Natural killer cell (primary cell): ENCODE data around the gene CYP27B1. TPM values are rescaled to one million over a fixed set of nuclear protein-coding genes. Genes with fewer than 3 reads are reported as not detected.

Experiments
- ATAC-seq, 3 donors: fragments of 150-1000 bp in 2 of 3; fragments of 200-7000 bp in 1 of 3; cut with Tn5 transposase; 1 replicate in 1 of 3; 2 replicates in 2 of 3; pipeline ENCODE4 v1.10.0; 2021; ENCODE audit warnings: mild to moderate bottlenecking in 2 of 3, moderate library complexity in 2 of 3
- DNase-seq, 2 donors: peaks; one replicate each; pipeline versions ENCODE4 v3.0.0 to v3.0.0-alpha.2; 2013 to 2021; ENCODE audit warnings: mixed read lengths in 1 of 2
- H3K27ac ChIP-seq: one replicate; pipeline ENCODE4 v1.5.1; 2013; ENCODE audit warnings: mild to moderate bottlenecking, low read length
- H3K27me3 ChIP-seq: one replicate; pipeline ENCODE4 v1.6.1; 2013; ENCODE audit warnings: low read length; ENCODE audit not compliant: control insufficient read depth, insufficient read depth
- H3K36me3 ChIP-seq: one replicate; pipeline ENCODE4 v1.6.1; 2013; ENCODE audit warnings: low read length; ENCODE audit not compliant: control insufficient read depth, insufficient read depth
- H3K4me1 ChIP-seq: one replicate; pipeline ENCODE4 v1.6.1; 2013; ENCODE audit warnings: low read length; ENCODE audit not compliant: control insufficient read depth, insufficient read depth
- H3K4me3 ChIP-seq: one replicate; pipeline ENCODE4 v1.5.1; 2013; ENCODE audit warnings: low read length
- H3K9me3 ChIP-seq: one replicate; pipeline ENCODE4 v1.6.1; 2013; ENCODE audit warnings: low read length; ENCODE audit not compliant: control insufficient read depth, insufficient read depth
- H3K27ac Mint-ChIP-seq, 2 donors: one replicate each; pipeline ENCODE4 v1.8.0; 2022; ENCODE audit warnings: mild to moderate bottlenecking in 2 of 2, mixed read lengths in 2 of 2, moderate library complexity in 1 of 2
- H3K27me3 Mint-ChIP-seq, 2 donors: one replicate each; pipeline ENCODE4 v1.8.0; 2022; ENCODE audit warnings: low read depth in 2 of 2, mixed read lengths in 2 of 2
- H3K36me3 Mint-ChIP-seq: one replicate; pipeline ENCODE4 v1.8.0; 2022; ENCODE audit warnings: mixed read lengths
- H3K4me1 Mint-ChIP-seq, 2 donors: one replicate each; pipeline ENCODE4 v1.8.0; 2022; ENCODE audit warnings: mixed read lengths in 2 of 2
- H3K4me3 Mint-ChIP-seq: one replicate; pipeline ENCODE4 v1.8.0; 2022; ENCODE audit warnings: mild to moderate bottlenecking, moderate library complexity, mixed read lengths
- H3K9me3 Mint-ChIP-seq, 2 donors: one replicate each; pipeline ENCODE4 v1.8.0; 2022; ENCODE audit warnings: mixed read lengths in 2 of 2
- WGBS: methylation state at CpG from one replicate; pipeline ENCODE4 v1.1.7; 2013; ENCODE audit warnings: missing lambda C conversion rate; ENCODE audit not compliant: insufficient coverage; 5-methylcytosine and 5-hydroxymethylcytosine counted together
- intact Hi-C: fragments of 100-400 bp; cut with micrococcal nuclease; formaldehyde crosslinking; loops from one replicate; pipeline ENCODE4 v1.14.2; 2022
- total RNA-seq, 4 donors: library from RNA; stranded (reverse); fragments of 120-200 nt in 1 of 4; gene quantifications; one replicate each; pipeline versions ENCODE4 v1.2.3 to v1.2.4, GENCODE V29; 2013 to 2022
- TF ChIP-seq, protein P1 (sequence below): fragments of 200-600 bp; IDR thresholded peaks from one replicate; pipeline ENCODE4 v1.8.0; 2022; ENCODE audit warnings: antibody characterized with exemption

Gene CYP27B1
- total RNA-seq, 3 donors from 2014 or later (not counting 1 experiment from before 2014, with no cell fraction given), result 1.1 to 1.7 (median 1.6) TPM

DNA sequence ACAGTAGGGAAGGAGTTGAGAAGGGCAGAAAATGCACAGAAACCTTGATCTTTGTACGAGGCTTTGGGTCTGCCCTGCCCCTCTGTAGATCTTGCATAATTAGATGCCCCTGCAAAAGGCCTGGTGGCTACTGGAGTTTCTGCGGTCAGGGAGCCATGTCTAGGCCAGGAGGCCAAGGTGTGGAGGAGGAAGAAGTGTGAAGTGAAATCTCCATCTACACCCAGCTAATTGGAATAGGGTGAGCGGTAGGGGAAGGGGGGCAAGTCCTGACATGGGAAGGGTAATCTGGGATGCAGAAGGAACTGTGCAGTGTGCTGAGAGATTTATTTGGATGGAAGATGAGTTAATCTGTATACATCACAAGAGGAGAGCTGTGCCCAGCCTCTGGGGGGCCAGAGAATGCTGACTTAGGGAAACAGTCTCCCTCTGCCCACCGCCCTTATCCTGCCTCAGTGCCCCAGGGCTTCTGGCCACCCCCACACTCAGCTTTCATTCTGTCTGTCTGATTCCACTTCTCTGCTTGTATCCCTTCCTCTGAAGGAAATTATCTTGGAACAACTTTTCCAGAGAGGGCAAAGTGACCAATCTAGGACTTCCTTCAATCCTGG, 5.4 kb downstream of the CYP27B1 start:
- Mint-ChIP-seq H3K27ac (no peak overlapping the region), H3K36me3 (no peaks in the 10 kb centered on the region), H3K4me1 (peaks cover 32 to 40% of the 10 kb centered on the region in 2 donors), H3K27me3 (peaks cover 30 to 36% of the 10 kb centered on the region in 2 donors), H3K9me3 (no peaks in the 10 kb centered on the region), H3K4me3 (no peak overlapping the region)
- ATAC-seq (no peak), DNase-seq (no peak)
- intact Hi-C loops, result no loop called here
- Histone ChIP-seq H3K9me3 (no peaks in the 10 kb centered on the region), H3K36me3 (peaks cover 12% of the 10 kb centered on the region), H3K27ac (no peak overlapping the region), H3K4me3 (no peak overlapping the region), H3K27me3 (peaks cover 32% of the 10 kb centered on the region), H3K4me1 (peaks cover 29% of the 10 kb centered on the region)
- TF ChIP-seq, protein P1, sequence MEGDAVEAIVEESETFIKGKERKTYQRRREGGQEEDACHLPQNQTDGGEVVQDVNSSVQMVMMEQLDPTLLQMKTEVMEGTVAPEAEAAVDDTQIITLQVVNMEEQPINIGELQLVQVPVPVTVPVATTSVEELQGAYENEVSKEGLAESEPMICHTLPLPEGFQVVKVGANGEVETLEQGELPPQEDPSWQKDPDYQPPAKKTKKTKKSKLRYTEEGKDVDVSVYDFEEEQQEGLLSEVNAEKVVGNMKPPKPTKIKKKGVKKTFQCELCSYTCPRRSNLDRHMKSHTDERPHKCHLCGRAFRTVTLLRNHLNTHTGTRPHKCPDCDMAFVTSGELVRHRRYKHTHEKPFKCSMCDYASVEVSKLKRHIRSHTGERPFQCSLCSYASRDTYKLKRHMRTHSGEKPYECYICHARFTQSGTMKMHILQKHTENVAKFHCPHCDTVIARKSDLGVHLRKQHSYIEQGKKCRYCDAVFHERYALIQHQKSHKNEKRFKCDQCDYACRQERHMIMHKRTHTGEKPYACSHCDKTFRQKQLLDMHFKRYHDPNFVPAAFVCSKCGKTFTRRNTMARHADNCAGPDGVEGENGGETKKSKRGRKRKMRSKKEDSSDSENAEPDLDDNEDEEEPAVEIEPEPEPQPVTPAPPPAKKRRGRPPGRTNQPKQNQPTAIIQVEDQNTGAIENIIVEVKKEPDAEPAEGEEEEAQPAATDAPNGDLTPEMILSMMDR, result no peak
- 96% methylated on average over 4 of the region's 4 CpGs for WGBS

DNA sequence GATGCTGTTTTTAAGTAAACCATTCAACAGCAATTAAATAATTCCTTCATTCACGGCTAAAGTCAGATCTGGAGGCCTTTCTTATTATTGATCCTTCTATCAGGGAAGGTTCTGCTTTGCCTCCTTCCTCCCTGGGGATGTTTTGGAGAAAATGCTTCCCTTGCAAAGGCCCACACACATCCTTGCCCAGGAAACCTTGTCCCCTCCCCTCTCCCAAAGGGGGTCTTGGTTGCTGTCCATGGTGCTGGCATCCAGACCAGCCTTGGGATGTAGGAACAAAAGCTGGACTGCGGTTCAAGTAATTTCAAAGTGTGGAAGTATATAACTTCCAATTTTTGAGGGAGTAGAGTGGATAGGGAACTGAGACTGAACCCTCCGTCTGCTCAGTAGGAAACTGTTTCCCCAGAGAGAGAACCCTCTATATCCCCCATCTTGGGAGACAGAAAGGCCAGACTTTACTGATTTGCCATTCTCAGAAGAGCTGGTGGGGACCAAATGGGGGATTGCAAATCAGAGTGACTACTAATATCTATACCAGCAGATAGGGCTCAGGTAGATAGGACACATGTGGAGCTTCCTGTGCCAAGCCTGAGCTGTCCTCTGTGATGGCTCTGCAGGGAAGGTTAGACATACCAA, 6.4 kb downstream of the CYP27B1 start:
- no peak overlapping the region for H3K4me3 Mint-ChIP-seq
- no peaks in the 10 kb centered on the region for H3K9me3 ChIP-seq

DNA sequence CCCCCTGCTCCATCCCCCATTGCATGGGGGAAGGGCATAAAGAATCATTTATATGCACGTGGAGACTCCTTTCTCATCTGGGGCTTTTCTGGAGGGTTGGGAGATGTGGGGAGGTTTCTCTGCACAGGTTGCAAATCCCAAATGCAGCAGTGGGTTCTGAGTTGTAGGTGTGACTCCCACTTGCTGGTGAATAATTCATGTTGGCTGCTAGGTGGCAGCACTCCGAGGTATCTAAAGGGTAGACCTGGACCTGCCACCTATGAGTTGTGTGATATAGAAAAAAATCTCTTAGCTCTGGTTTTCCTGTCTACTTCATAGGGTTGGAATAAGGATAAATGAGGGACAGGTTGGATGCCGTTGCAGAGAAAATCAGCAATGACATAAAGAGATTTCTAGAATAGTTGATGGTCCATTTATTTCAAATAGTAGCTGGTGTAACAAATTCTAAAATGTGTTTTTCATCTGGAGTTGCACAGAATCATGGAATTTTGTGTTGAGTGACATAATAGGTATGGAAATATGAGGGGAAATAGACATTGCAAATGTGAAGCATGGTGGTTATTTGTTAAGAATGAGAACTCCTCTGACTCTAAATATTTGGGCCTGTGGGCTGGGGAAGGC, 7.4 kb downstream of the CYP27B1 start:
- peak in 1 of 3 donors; percentile 34 for ATAC-seq
- intact Hi-C loops, result no loop called here
- Mint-ChIP-seq H3K4me3 (no peak overlapping the region), H3K9me3 (no peaks in the 10 kb centered on the region), H3K27me3 (peaks cover 15 to 21% of the 10 kb centered on the region in 2 donors), H3K4me1 (peaks cover 22 to 34% of the 10 kb centered on the region in 2 donors), H3K27ac (no peak overlapping the region), H3K36me3 (no peaks in the 10 kb centered on the region)
- peaks cover 12% of the 10 kb centered on the region for H3K27me3 ChIP-seq
- no peaks in the 10 kb centered on the region for H3K9me3 ChIP-seq
- peaks cover 19% of the 10 kb centered on the region for H3K4me1 ChIP-seq
- WGBS, result 45% methylated on average over 3 of the region's 3 CpGs
- DNase-seq, result peak in 1 of 2 donors; percentile 75
- peaks cover 12% of the 10 kb centered on the region for H3K36me3 ChIP-seq
- TF ChIP-seq, protein P1, result peak; percentile 39
- H3K27ac ChIP-seq, result no peak overlapping the region
- no peak overlapping the region for H3K4me3 ChIP-seq

More for the DNA sequence above, 6.4 kb downstream of the CYP27B1 start:
- H3K36me3 Mint-ChIP-seq, result no peaks in the 10 kb centered on the region
- peaks cover 22% of the 10 kb centered on the region for H3K27me3 ChIP-seq
- H3K27ac ChIP-seq, result no peak overlapping the region
- H3K27me3 Mint-ChIP-seq, result peaks cover 24 to 31% of the 10 kb centered on the region in 2 donors
- peaks cover 27 to 40% of the 10 kb centered on the region in 2 donors for H3K4me1 Mint-ChIP-seq
- H3K27ac Mint-ChIP-seq, result no peak overlapping the region
- peaks cover 12% of the 10 kb centered on the region for H3K36me3 ChIP-seq
- no peak overlapping the region for H3K4me3 ChIP-seq
- no peaks in the 10 kb centered on the region for H3K9me3 Mint-ChIP-seq
- TF ChIP-seq, protein P1, result no peak
- peaks cover 26% of the 10 kb centered on the region for H3K4me1 ChIP-seq
- 100% methylated on average over 1 of the region's 3 CpGs for whole genome bisulfite sequencing
- intact Hi-C loops, result no loop called here
- ATAC-seq (no peak), DNase-seq (no peak)
